CD14-positive monocyte (primary cell): ENCODE results near the gene CENPVL1. TPM values are rescaled to one million over a fixed set of nuclear protein-coding genes. Genes with fewer than 3 reads are reported as not detected.

Source experiments
- DNase-seq, 3 donors: peaks; one replicate each; pipeline ENCODE4 v3.0.0-alpha.2; 2011 to 2022
- H2AFZ ChIP-seq: 2 replicates; pipeline ENCODE4 v1.6.0; 2012; ENCODE audit warnings: mild to moderate bottlenecking, low read depth, low read length, inconsistent platforms; ENCODE audit not compliant: insufficient read depth, poor library complexity, severe bottlenecking
- H3K27ac ChIP-seq, 2 donors: 1 replicate in 1 of 2; 2 replicates in 1 of 2; pipeline ENCODE4 v1.5.1; 2012 to 2013; ENCODE audit warnings: low read length in 2 of 2, control low read depth in 1 of 2, inconsistent platforms in 1 of 2, low read depth in 1 of 2, mild to moderate bottlenecking in 1 of 2
- H3K27me3 ChIP-seq, 2 donors: one replicate each; pipeline versions ENCODE4 v1.6.0 to v1.6.1; 2011 to 2013; ENCODE audit warnings: low read length in 2 of 2; ENCODE audit not compliant: control insufficient read depth in 2 of 2, insufficient read depth in 2 of 2
- H3K36me3 ChIP-seq, 2 donors: replicated peaks in 1 of 2; 1 replicate in 1 of 2; 2 replicates in 1 of 2; pipeline versions ENCODE4 v1.5.1 to v1.6.1; 2012 to 2013; ENCODE audit warnings: low read length in 2 of 2, control low read depth in 1 of 2, inconsistent platforms in 1 of 2, mild to moderate bottlenecking in 1 of 2; ENCODE audit not compliant: insufficient read depth in 2 of 2, control insufficient read depth in 1 of 2
- H3K4me1 ChIP-seq, 2 donors: 1 replicate in 1 of 2; 2 replicates in 1 of 2; pipeline versions ENCODE4 v1.5.1 to v1.6.1; 2012 to 2013; ENCODE audit warnings: low read length in 2 of 2, control low read depth in 1 of 2, inconsistent platforms in 1 of 2, mild to moderate bottlenecking in 1 of 2, moderate library complexity in 1 of 2; ENCODE audit not compliant: insufficient read depth in 2 of 2, control insufficient read depth in 1 of 2
- H3K4me2 ChIP-seq: replicated peaks from 2 replicates; pipeline ENCODE3; 2012; ENCODE audit warnings: low read length, moderate library complexity, mild to moderate bottlenecking; ENCODE audit not compliant: poor library complexity, severe bottlenecking; ENCODE audit errors: extremely low read depth
- H3K4me3 ChIP-seq, 3 experiments: fragments of 200-600 bp in 1 of 3; sonication (generic) in 1 of 3; replicated peaks in 1 of 3; 1 replicate in 2 of 3; 2 replicates in 1 of 3; pipeline ENCODE4 v1.5.1; 2011 to 2013; ENCODE audit warnings: low read length in 3 of 3, mild to moderate bottlenecking in 3 of 3, control low read depth in 2 of 3, low read depth in 2 of 3, inconsistent platforms in 1 of 3, moderate library complexity in 1 of 3
- H3K79me2 ChIP-seq: 2 replicates; pipeline ENCODE4 v1.6.0; 2012; ENCODE audit warnings: mild to moderate bottlenecking, control low read depth, inconsistent platforms, low read length, moderate library complexity; ENCODE audit not compliant: insufficient read depth
- H3K9ac ChIP-seq: 2 replicates; pipeline ENCODE4 v1.6.0; 2017; ENCODE audit warnings: low read length, mild to moderate bottlenecking; ENCODE audit not compliant: insufficient read depth, poor library complexity, severe bottlenecking
- H3K9me3 ChIP-seq, 2 donors: replicated peaks in 1 of 2; 1 replicate in 1 of 2; 2 replicates in 1 of 2; pipeline versions ENCODE4 v1.5.1 to v1.6.1; 2012 to 2013; ENCODE audit warnings: low read length in 2 of 2, control low read depth in 1 of 2; ENCODE audit not compliant: control insufficient read depth in 1 of 2, insufficient read depth in 1 of 2
- H4K20me1 ChIP-seq: 2 replicates; pipeline ENCODE4 v1.6.0; 2012; ENCODE audit warnings: mild to moderate bottlenecking, low read length, control low read depth, moderate library complexity; ENCODE audit not compliant: insufficient read depth
- H3K27ac Mint-ChIP-seq, 7 donors: one replicate each; pipeline ENCODE4 v1.8.0; 2020; ENCODE audit warnings: mild to moderate bottlenecking in 7 of 7, mixed read lengths in 7 of 7, moderate library complexity in 6 of 7, inconsistent platforms in 2 of 7
- H3K27me3 Mint-ChIP-seq, 3 donors: one replicate each; pipeline ENCODE4 v1.8.0; 2021 to 2022; ENCODE audit warnings: low read depth in 3 of 3, mild to moderate bottlenecking in 3 of 3, mixed read lengths in 3 of 3, moderate library complexity in 3 of 3, inconsistent platforms in 1 of 3
- H3K36me3 Mint-ChIP-seq, 2 donors: one replicate each; pipeline ENCODE4 v1.8.0; 2020; ENCODE audit warnings: mixed read lengths in 2 of 2, inconsistent platforms in 1 of 2, mild to moderate bottlenecking in 1 of 2
- H3K4me1 Mint-ChIP-seq: one replicate; pipeline ENCODE4 v1.8.0; 2020; ENCODE audit warnings: mild to moderate bottlenecking, mixed read lengths
- H3K4me3 Mint-ChIP-seq, 2 donors: one replicate each; pipeline ENCODE4 v1.8.0; 2020; ENCODE audit warnings: mild to moderate bottlenecking in 2 of 2, mixed read lengths in 2 of 2, moderate library complexity in 1 of 2
- H3K9me3 Mint-ChIP-seq, 7 donors: one replicate each; pipeline ENCODE4 v1.8.0; 2020 to 2022; ENCODE audit warnings: mixed read lengths in 7 of 7, mild to moderate bottlenecking in 6 of 7, moderate library complexity in 6 of 7, inconsistent platforms in 2 of 7
- CTCF ChIP-seq: fragments of 200-600 bp; IDR thresholded peaks from one replicate; pipeline ENCODE4 v1.8.0; 2022; ENCODE audit warnings: antibody characterized with exemption, mild to moderate bottlenecking
- WGBS: methylation state at CpG from one replicate; pipeline ENCODE4 v1.1.5; 2013; ENCODE audit warnings: missing lambda C conversion rate; ENCODE audit not compliant: insufficient coverage; 5-methylcytosine and 5-hydroxymethylcytosine counted together
- intact Hi-C, 2 donors: fragments of 100-400 bp; cut with micrococcal nuclease; formaldehyde crosslinking; loops; one replicate each; pipeline versions ENCODE4 v1.15.0 to v1.15.1; 2023
- polyA plus RNA-seq, 3 donors: library from polyadenylated mRNA; depleted of rRNA in 1 of 3; unstranded in 2 of 3; stranded (reverse) in 1 of 3; fragments of 300-500 nt in 2 of 3; fragments of >200 nt in 1 of 3; fragmentation: Illumina TruSeq in 2 of 3; gene quantifications; 1 replicate in 2 of 3; 2 replicates in 1 of 3; pipeline ENCODE4 v1.2.3, GENCODE V29; 2012 to 2021

Gene CENPVL1
- polyA plus RNA-seq, 3 donors = not detected

GRCh38 chrX:51747671-51748070, 37.4 kb downstream of the CENPVL1 start:
- no peaks in the 10 kb centered on the region for H3K27me3 ChIP-seq
- H3K9ac ChIP-seq = no peak overlapping the region
- H3K4me3 Mint-ChIP-seq = no peak overlapping the region
- intact Hi-C loops = no loop called here
- no peak for TF ChIP-seq CTCF
- H3K27ac ChIP-seq = no peak overlapping the region
- H3K9me3 ChIP-seq = no peaks in the 10 kb centered on the region
- no peak overlapping the region for H2AFZ ChIP-seq
- no peak for DNase-seq
- H3K79me2 ChIP-seq = no peaks in the 10 kb centered on the region
- no peaks in the 10 kb centered on the region for H4K20me1 ChIP-seq
- H3K4me1 Mint-ChIP-seq = peaks cover 12% of the 10 kb centered on the region
- no peaks in the 10 kb centered on the region for H3K36me3 ChIP-seq
- H3K9me3 Mint-ChIP-seq = peaks cover 2 to 18% (median 9%) of the 10 kb centered on the region in 7 donors
- H3K36me3 Mint-ChIP-seq = peaks cover 0 to 2% of the 10 kb centered on the region in 2 donors
- peaks cover 7 to 8% of the 10 kb centered on the region in 2 donors for H3K4me1 ChIP-seq
- no peak overlapping the region for H3K4me3 ChIP-seq
- no peak overlapping the region for H3K27ac Mint-ChIP-seq
- no peak overlapping the region for H3K4me2 ChIP-seq
- peaks cover 2 to 7% (median 6%) of the 10 kb centered on the region in 3 donors for H3K27me3 Mint-ChIP-seq

- Histone ChIP-seq H4K20me1 (no peaks in the 10 kb centered on the region), H3K9ac (no peak overlapping the region), H2AFZ (no peak overlapping the region), H3K27ac (no peak overlapping the region), H3K4me1 (no peaks in the 10 kb centered on the region), H3K4me2 (no peak overlapping the region), H3K27me3 (peaks cover 0 to 2% of the 10 kb centered on the region in 2 donors), H3K9me3 (no peaks in the 10 kb centered on the region), H3K36me3 (no peaks in the 10 kb centered on the region), H3K79me2 (no peaks in the 10 kb centered on the region), H3K4me3 (no peak overlapping the region)
- H3K4me3 Mint-ChIP-seq = no peak overlapping the region
- intact Hi-C loops = no loop called here
- no CpG with 5 or more reads among the region's 6 CpGs for WGBS
- peaks cover 0 to 10% (median 0%) of the 10 kb centered on the region in 7 donors for H3K9me3 Mint-ChIP-seq
- no peaks in the 10 kb centered on the region for H3K36me3 Mint-ChIP-seq
- no peak overlapping the region for H3K27ac Mint-ChIP-seq
- H3K4me1 Mint-ChIP-seq = peaks cover 5% of the 10 kb centered on the region
- DNase-seq = no peak
- peaks cover 0 to 4% (median 0%) of the 10 kb centered on the region in 3 donors for H3K27me3 Mint-ChIP-seq
- no peak for TF ChIP-seq CTCF
Measured at GRCh38 chrX:51759055-51759839, 48.9 kb downstream of the CENPVL1 start.
